ENCODE results near the gene CASKIN2.

GRCh38 chr17:75551266-75551665, 35.9 kb upstream of the CASKIN2 start:
- TF ChIP-seq POLR2A (IDR thresholded peaks at IDR 0.05; ENCODE audit: low read length) (no peak), GATA1 (IDR thresholded peaks at IDR 0.05; ENCODE audit: low read depth, low read length) (no peak)

Data from erythroblast (primary cell).